Naive thymus-derived CD8-positive, alpha-beta T cell (primary cell): ENCODE data around the gene BIRC2. TPM values are rescaled to one million over a fixed set of nuclear protein-coding genes. Genes with fewer than 3 reads are reported as not detected.
"Not testable (repeated sequence)": the region's sequence is repeated elsewhere in the genome, so short reads cannot be mapped to it uniquely, and the experiment has no call there.

Experiments
- ATAC-seq, 2 donors: fragments of 150-1000 bp; cut with Tn5 transposase in 1 of 2; sonication (Bioruptor Pico), chemical (Tn5 transposase) in 1 of 2; 1 replicate in 1 of 2; 2 replicates in 1 of 2; pipeline ENCODE4 v1.10.0; 2021; ENCODE audit warnings: mild to moderate bottlenecking in 2 of 2, moderate library complexity in 2 of 2
- POLR2A ChIA-PET: fragments of 350-600 bp; sonication (Branson Sonifier 250); formaldehyde crosslinking; loops from one replicate; lab custom pipeline; 2021; ENCODE audit warnings: antibody characterized with exemption; lab: Charles Lee
- DNase-seq, 10 donors: peaks; one replicate each; pipeline versions ENCODE4 v3.0.0 to v3.0.0-alpha.2; 2020 to 2022
- H3K27ac Mint-ChIP-seq, 10 donors: one replicate each; pipeline ENCODE4 v1.8.0; 2020 to 2022; ENCODE audit warnings: mild to moderate bottlenecking in 10 of 10, mixed read lengths in 10 of 10, moderate library complexity in 4 of 10, inconsistent platforms in 1 of 10
- H3K27me3 Mint-ChIP-seq, 5 donors: one replicate each; pipeline ENCODE4 v1.8.0; 2021 to 2022; ENCODE audit warnings: mixed read lengths in 5 of 5
- H3K36me3 Mint-ChIP-seq, 3 donors: one replicate each; pipeline ENCODE4 v1.8.0; 2020 to 2022; ENCODE audit warnings: mixed read lengths in 3 of 3, mild to moderate bottlenecking in 2 of 3, inconsistent platforms in 1 of 3
- H3K4me1 Mint-ChIP-seq, 4 donors: one replicate each; pipeline ENCODE4 v1.8.0; 2021 to 2022; ENCODE audit warnings: mixed read lengths in 4 of 4
- H3K4me3 Mint-ChIP-seq, 10 donors: one replicate each; pipeline ENCODE4 v1.8.0; 2020 to 2022; ENCODE audit warnings: mild to moderate bottlenecking in 10 of 10, mixed read lengths in 10 of 10, moderate library complexity in 6 of 10, inconsistent platforms in 1 of 10
- H3K9me3 Mint-ChIP-seq, 9 donors: one replicate each; pipeline ENCODE4 v1.8.0; 2020 to 2022; ENCODE audit warnings: mixed read lengths in 9 of 9, mild to moderate bottlenecking in 3 of 9, inconsistent platforms in 1 of 9, moderate library complexity in 1 of 9
- polyA plus RNA-seq, 3 donors: library from polyadenylated mRNA; unstranded; fragments of 300-500 nt; fragmentation: Illumina TruSeq; gene quantifications; one replicate each; pipeline ENCODE4 v1.2.3, GENCODE V29; 2021
- total RNA-seq, 8 experiments: library from RNA in 2 of 8; stranded (reverse) in 2 of 8; gene quantifications; one replicate each; pipeline ENCODE4 v1.2.3 and lab custom pipeline; 2021 to 2026

BIRC2 gene
- total and polyA plus RNA-seq, 5 experiments from 2014 or later: 29.6 to 56.9 (median 41.9) TPM

DNA sequence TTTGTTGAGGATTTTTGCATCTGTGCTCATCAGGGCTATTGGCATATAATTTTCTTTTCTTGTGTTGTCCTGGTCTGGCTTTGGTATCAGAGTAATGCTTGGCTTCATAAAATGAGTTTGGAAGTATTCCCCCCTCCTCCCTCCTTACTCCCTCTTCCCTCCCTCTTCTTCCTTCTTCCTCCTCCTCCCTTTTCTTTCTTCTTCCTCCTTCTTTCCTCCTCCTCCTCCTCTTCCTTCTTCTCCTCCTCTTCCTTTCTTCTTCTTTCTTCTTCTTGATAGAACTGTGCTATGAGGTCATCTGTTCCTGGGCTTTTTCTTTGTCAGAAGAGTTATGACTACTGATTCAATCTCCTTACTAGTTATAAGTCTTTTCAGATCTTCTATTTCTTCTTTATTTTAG, 10.1 kb downstream of the BIRC2 start:
- POLR2A ChIA-PET: interaction anchor here (0.7 kb wide), 2 partner anchors 9 to 204 kb away, joined by 3 read pairs; no protein-coding TSS in a partner anchor
- Mint-ChIP-seq H3K27me3 (no peaks in the 10 kb centered on the region), H3K9me3 (peaks cover 0 to 29% (median 13%) of the 10 kb centered on the region in 9 donors), H3K4me3 (peak overlapping the region in 3 of 10 donors; percentile 2 to 46 (median 12)), H3K27ac (peak overlapping the region; percentile 14 to 91 (median 72)), H3K4me1 (peaks cover 28 to 63% (median 56%) of the 10 kb centered on the region in 4 donors), H3K36me3 (peaks cover 36 to 72% (median 58%) of the 10 kb centered on the region in 3 donors)
- DNase-seq (no peak), ATAC-seq (no peak)

DNA sequence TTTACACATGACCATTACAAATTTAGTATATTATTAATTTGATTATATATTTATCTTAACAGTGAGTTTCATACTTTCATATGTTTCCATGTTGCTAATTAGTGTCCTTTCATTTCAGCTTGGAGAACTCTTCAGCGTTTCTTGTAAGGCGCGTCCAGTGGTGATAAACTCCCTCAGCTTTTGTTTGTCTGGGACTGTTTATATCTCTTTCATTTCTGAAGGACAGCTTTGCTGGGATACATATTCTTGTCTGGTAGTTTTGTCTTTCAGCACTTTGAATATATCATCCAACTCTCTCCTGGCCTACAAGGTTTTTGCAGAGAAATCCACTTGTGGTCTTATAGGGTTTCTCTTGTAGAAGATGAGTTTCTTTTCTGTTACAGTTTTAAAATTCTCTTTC, 12.4 kb downstream of the BIRC2 start:
- DNase-seq (no peak), ATAC-seq (no peak)
- Mint-ChIP-seq H3K4me3 (peak overlapping the region in 2 of 10 donors; percentile 24 to 76), H3K4me1 (peaks cover 29 to 66% (median 55%) of the 10 kb centered on the region in 4 donors), H3K27ac (peak overlapping the region in 9 of 10 donors; percentile 47 to 98 (median 96)), H3K36me3 (peaks cover 32 to 70% (median 59%) of the 10 kb centered on the region in 3 donors), H3K27me3 (no peaks in the 10 kb centered on the region), H3K9me3 (peaks cover 0 to 29% (median 13%) of the 10 kb centered on the region in 9 donors)
- POLR2A ChIA-PET: interaction anchor here (1.2 to 3.6 kb wide), 3 partner anchors 11 to 92 kb away, joined by 3 to 42 read pairs (median 6); partner anchors contain the start of gene BIRC2

DNA sequence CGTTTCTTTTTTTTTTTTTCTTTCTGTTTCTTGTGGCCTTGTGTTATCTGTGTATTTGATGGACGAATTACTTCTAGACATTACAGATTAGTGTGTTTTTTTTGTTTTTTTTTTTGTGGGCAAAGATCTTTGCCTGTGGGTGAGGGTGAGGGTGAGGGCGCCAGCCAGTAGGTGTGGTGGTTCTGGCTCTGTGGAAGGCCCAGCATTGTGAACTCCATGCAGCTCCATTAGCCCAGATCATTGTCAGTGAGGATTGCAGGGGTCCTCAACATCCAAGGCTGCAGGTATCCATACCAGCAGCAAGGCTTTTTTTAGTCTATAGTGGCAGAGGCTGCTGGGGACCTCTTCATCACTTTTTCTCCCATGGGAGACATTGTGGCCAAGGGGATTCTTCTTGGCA, 13.7 kb downstream of the BIRC2 start:
- H3K4me1 Mint-ChIP-seq: peaks cover 32 to 69% (median 63%) of the 10 kb centered on the region in 4 donors
- H3K4me3 Mint-ChIP-seq: peak overlapping the region; percentile 72 to 87 (median 77)
- peaks cover 26 to 71% (median 47%) of the 10 kb centered on the region in 3 donors for H3K36me3 Mint-ChIP-seq
- H3K27me3 Mint-ChIP-seq: no peaks in the 10 kb centered on the region
- ATAC-seq: peak in 1 of 2 donors; percentile 36
- peaks cover 0 to 29% (median 13%) of the 10 kb centered on the region in 9 donors for H3K9me3 Mint-ChIP-seq
- H3K27ac Mint-ChIP-seq: peak overlapping the region; percentile 94 to 99 (median 96)
- POLR2A ChIA-PET: interaction anchor here (0.7 to 3.6 kb wide), 5 partner anchors 9 to 48 kb away, joined by 4 to 42 read pairs (median 4); partner anchors contain the start of gene BIRC2
- DNase-seq: peak in 4 of 10 donors; percentile 17 to 46 (median 24)

DNA sequence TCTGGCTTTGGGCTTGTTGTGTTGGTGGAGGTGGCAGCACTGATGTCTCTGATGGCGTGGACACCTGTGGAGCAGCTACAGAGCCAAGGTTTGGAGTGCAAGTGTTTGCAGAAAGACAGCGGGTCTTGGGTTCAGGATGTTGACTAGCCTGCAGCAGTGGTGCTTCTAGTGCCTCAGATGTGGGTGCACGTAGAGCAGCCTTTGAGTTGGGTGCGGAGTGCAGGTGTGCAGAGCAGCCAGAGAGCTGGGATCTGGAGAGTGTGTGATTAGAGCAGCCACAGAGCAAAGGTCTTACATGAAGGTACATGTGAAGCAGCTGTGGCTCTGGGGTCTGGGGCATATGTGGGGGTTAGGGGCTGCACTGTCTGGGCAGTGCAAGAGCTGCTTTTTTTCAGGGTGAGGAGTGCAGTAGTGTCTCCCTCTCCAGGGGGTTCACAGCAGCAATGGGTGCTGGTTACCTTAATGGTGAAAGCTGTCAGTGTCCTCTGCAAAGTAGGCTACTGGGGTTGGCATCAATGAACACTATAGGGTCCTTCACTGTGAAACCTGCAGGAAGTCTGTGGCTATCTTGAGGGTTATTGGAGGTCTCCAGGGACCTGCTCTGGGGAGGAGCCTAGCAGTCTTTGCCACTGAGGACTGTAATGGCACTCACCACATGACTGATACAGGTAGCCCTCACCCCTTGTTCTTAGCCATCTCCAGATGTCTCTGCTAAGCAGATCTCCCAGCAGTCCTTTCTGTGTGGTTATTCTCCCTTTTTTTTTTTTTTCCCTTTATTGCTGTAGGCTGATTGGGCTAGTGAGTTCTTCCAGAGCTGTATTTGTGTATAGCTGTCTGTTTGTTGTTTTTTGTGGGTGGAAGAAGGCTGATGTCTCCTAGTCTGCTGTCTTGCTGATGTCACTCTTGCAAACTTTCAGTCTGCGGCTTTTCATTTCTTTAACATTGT, 14.3 kb downstream of the BIRC2 start:
- peak; percentile 17 to 81 (median 68) for DNase-seq
- Mint-ChIP-seq H3K27me3 (no peaks in the 10 kb centered on the region), H3K36me3 (peaks cover 23 to 70% (median 45%) of the 10 kb centered on the region in 3 donors), H3K27ac (peak overlapping the region; percentile 94 to 99 (median 96)), H3K9me3 (peaks cover 0 to 25% (median 13%) of the 10 kb centered on the region in 9 donors), H3K4me3 (peak overlapping the region; percentile 72 to 87 (median 77)), H3K4me1 (peaks cover 32 to 71% (median 63%) of the 10 kb centered on the region in 4 donors)
- POLR2A ChIA-PET: interaction anchor here (0.6 to 3.6 kb wide), 7 partner anchors 10 to 122 kb away, joined by 3 to 42 read pairs (median 4); partner anchors contain the start of gene BIRC2
- peak; percentile 80 to 82 for ATAC-seq

DNA sequence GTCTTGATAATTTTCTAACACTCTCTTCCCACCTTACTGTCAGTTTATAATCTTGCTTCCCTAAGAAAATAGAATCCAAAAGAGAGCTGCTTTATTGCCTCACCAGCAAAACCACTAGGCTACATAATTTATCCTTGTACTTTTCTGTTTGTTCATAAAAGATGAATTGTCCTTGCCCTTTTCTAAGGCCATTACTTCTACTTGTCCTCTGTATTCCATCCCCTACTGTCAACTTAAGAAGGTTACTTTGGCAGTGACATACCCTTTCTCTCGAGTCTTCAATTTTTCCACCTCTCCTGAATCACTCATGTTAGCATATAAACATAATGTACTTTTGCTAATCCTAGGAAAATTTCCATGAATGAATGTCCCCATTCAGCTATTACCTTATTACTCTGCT, 18.0 kb downstream of the BIRC2 start:
- Mint-ChIP-seq H3K27me3 (no peaks in the 10 kb centered on the region), H3K36me3 (peaks cover 17 to 67% (median 37%) of the 10 kb centered on the region in 3 donors), H3K4me1 (peaks cover 24 to 60% (median 49%) of the 10 kb centered on the region in 4 donors), H3K4me3 (no peak overlapping the region), H3K9me3 (peaks cover 0 to 12% (median 4%) of the 10 kb centered on the region in 9 donors), H3K27ac (peak overlapping the region in 9 of 10 donors; percentile 16 to 91 (median 72))
- ATAC-seq (no peak), DNase-seq (no peak)
- POLR2A ChIA-PET: no interaction called here

DNA sequence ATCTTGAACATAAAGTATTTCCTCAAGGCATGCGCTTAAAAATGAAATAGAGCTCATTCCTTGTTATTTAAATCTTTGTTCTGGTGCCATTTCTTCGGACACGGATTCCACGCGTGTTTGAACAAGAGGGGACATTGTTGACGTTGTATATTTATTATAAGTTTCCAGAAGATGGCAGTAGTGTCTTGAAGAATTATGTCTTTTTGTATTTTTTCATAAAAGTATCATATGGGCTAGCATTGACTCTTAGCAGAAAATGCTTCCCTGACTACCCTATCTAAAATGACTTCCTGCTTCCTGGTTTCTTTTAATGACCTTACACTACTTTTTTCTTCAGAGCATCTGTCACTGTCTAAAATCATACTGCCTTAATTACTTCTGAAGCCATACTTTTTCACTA, 20.4 kb downstream of the BIRC2 start:
- Mint-ChIP-seq H3K27me3 (no peaks in the 10 kb centered on the region), H3K27ac (peak overlapping the region; percentile 20 to 93 (median 81)), H3K9me3 (peaks cover 0 to 2% (median 0%) of the 10 kb centered on the region in 9 donors), H3K36me3 (peaks cover 10 to 61% (median 29%) of the 10 kb centered on the region in 3 donors), H3K4me1 (peaks cover 14 to 44% (median 35%) of the 10 kb centered on the region in 4 donors), H3K4me3 (peak overlapping the region in 3 of 10 donors; percentile 0 to 31 (median 28))
- ATAC-seq (peak; percentile 84 to 85), DNase-seq (peak in 4 of 10 donors; percentile 20 to 64 (median 50))
- POLR2A ChIA-PET: interaction anchor here (0.7 to 1.3 kb wide), 3 partner anchors 9 to 128 kb away, joined by 3 read pairs; no protein-coding TSS in a partner anchor

DNA sequence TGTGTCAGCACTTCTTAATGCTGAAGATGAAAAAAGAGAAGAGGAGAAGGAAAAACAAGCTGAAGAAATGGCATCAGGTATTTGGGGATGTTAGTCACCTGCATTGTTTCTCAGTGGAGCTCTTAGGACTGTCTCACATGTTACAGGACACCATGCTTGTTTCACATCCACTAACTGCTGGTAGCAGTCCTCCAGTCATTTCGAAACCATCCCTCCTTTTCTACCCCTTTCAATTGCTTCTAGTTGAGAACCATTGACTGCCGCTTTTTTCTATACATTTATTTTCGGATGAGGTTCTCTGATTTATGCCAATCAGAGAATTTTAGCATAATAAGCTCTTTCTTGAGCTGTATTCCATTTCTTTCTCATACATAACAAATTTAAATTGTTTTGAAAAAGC, 21.5 kb downstream of the BIRC2 start:
- peaks cover 10 to 52% (median 26%) of the 10 kb centered on the region in 3 donors for H3K36me3 Mint-ChIP-seq
- H3K27me3 Mint-ChIP-seq: no peaks in the 10 kb centered on the region
- peaks cover 0 to 2% (median 0%) of the 10 kb centered on the region in 9 donors for H3K9me3 Mint-ChIP-seq
- no peak for ATAC-seq
- DNase-seq: no peak
- POLR2A ChIA-PET: interaction anchor here (1.0 kb wide), 1 partner anchor 22 kb away, joined by 3 read pairs; no protein-coding TSS in a partner anchor
- H3K27ac Mint-ChIP-seq: peak overlapping the region in 5 of 10 donors; percentile 20 to 56 (median 49)
- no peak overlapping the region for H3K4me3 Mint-ChIP-seq
- H3K4me1 Mint-ChIP-seq: peaks cover 14 to 40% (median 33%) of the 10 kb centered on the region in 4 donors

DNA sequence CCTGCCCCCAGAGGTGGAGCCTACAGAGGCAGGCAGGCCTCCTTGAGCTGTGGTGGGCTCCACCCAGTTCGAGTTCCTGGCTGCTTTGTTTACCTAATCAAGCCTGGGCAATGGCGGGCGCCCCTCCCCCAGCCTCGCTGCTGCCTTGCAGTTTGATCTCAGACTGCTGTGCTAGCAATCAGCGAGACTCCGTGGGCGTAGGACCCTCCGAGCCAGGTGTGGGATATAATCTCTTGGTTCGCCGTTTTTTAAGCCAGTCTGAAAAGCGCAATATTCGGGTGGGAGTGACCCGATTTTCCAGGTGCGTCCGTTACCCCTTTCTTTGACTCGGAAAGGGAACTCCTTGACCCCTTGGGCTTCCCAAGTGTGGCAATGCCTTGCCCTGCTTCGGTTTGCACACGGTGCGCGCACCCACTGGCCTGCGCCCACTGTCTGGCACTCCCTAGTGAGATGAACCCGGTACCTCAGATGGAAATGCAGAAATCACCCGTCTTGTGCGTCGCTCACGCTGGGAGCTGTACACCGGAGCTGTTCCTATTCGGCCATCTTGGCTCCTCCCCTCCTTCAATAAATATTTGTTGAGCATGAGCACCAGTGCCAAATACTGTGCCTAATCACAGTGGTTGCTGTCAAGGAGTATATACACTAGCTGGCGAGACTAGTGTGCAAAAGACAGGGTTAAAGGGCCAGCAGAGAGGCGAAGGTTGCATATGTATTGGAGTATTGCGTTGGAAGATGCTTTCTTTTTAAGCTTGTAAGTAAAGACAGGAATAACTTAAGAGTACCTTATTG, 27.8 kb downstream of the BIRC2 start:
- H3K4me1 Mint-ChIP-seq: peaks cover 11 to 32% (median 28%) of the 10 kb centered on the region in 4 donors
- peaks cover 0 to 47% (median 30%) of the 10 kb centered on the region in 3 donors for H3K36me3 Mint-ChIP-seq
- H3K27me3 Mint-ChIP-seq, H3K9me3 Mint-ChIP-seq: not testable (repeated sequence)
- peak overlapping the region in 9 of 10 donors; percentile 35 to 85 (median 69) for H3K27ac Mint-ChIP-seq
- H3K4me3 Mint-ChIP-seq: peak overlapping the region in 9 of 10 donors; percentile 33 to 73 (median 57)
- DNase-seq (peak in 4 of 10 donors; percentile 36 to 48 (median 46)), ATAC-seq (peak in 1 of 2 donors; percentile 30)
- POLR2A ChIA-PET: interaction anchor here (1.1 to 1.4 kb wide), 3 partner anchors 13 to 77 kb away, joined by 4 to 5 read pairs (median 4); no protein-coding TSS in a partner anchor

DNA sequence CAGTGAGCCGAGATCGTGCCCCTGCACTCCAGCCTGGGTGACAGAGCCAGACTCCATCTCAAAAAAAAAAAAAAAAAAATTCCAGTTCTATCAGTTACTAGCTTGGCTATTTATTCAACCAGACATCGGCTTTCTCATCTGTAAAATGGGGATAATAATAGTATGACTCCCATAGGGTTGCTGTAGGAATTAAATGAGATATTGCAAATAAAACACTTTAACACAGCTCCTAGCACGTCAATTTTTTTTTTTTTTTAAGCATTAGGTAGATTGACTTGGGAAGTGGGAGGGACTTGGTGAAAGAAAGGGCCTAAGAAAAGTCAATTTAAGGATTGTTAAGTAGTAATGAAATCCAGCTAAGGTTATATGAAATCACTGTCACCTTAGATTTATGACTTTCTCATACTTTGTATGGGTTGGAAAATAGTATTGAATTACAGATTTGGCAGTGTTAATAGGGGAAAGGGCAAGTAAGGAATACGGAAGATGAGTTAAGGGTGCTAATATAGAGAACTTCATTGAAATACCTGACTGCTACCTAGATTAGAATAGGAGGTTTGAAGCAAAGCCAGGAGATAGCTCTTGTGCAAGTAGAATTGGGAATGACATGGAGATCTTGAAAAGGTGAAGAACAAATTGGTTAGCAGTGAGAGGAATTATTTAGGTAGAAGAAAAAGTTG, 28.8 kb downstream of the BIRC2 start:
- H3K4me1 Mint-ChIP-seq: peaks cover 11 to 32% (median 28%) of the 10 kb centered on the region in 4 donors
- H3K27ac Mint-ChIP-seq: peak overlapping the region in 5 of 10 donors; percentile 6 to 84 (median 53)
- ATAC-seq: no peak
- no peaks in the 10 kb centered on the region for H3K27me3 Mint-ChIP-seq
- no peak for DNase-seq
- peaks cover 0 to 2% (median 0%) of the 10 kb centered on the region in 9 donors for H3K9me3 Mint-ChIP-seq
- POLR2A ChIA-PET: interaction anchor here (0.9 to 1.4 kb wide), 4 partner anchors 14 to 76 kb away, joined by 4 to 6 read pairs (median 4); no protein-coding TSS in a partner anchor
- H3K36me3 Mint-ChIP-seq: peaks cover 0 to 57% (median 35%) of the 10 kb centered on the region in 3 donors
- peak overlapping the region in 3 of 10 donors; percentile 2 to 28 (median 4) for H3K4me3 Mint-ChIP-seq

DNA sequence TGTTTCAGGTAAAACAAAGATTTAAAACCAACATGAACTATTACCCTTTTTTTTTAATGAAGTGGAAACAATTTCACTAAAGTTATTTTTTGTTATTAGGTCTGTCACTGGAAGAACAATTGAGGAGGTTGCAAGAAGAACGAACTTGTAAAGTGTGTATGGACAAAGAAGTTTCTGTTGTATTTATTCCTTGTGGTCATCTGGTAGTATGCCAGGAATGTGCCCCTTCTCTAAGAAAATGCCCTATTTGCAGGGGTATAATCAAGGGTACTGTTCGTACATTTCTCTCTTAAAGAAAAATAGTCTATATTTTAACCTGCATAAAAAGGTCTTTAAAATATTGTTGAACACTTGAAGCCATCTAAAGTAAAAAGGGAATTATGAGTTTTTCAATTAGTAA, 30.9 kb downstream of the BIRC2 start:
- DNase-seq (no peak), ATAC-seq (no peak)
- peaks cover 8 to 30% (median 24%) of the 10 kb centered on the region in 4 donors for H3K4me1 Mint-ChIP-seq
- H3K27ac Mint-ChIP-seq: peak overlapping the region in 1 of 10 donors; percentile 15
- no peak overlapping the region for H3K4me3 Mint-ChIP-seq
- H3K9me3 Mint-ChIP-seq: no peaks in the 10 kb centered on the region
- H3K36me3 Mint-ChIP-seq: peaks cover 0 to 67% (median 36%) of the 10 kb centered on the region in 3 donors
- POLR2A ChIA-PET: no interaction called here
- H3K27me3 Mint-ChIP-seq: no peaks in the 10 kb centered on the region

DNA sequence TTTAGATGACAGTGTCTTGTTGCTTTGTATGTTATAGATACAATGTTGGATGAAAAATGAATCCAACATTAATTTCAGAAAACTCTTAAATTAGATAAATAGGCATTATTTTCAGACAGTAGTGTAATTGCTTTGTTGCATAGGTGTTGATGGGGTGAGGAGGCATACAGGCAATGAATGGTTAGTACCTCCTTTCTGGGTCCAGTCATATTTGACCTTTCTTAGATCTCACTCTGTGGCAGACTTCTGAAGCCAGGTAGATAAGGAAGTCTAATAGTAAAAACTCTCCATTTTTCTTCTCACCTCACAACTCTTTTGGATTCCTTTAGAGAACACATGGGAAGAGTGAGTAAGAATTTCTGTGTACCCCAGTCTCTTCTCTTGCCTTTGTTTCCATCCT, 31.8 kb downstream of the BIRC2 start:
- peak overlapping the region in 3 of 10 donors; percentile 2 to 37 (median 9) for H3K27ac Mint-ChIP-seq
- no peaks in the 10 kb centered on the region for H3K27me3 Mint-ChIP-seq
- ATAC-seq: no peak
- peaks cover 0 to 75% (median 36%) of the 10 kb centered on the region in 3 donors for H3K36me3 Mint-ChIP-seq
- no peak for DNase-seq
- POLR2A ChIA-PET: interaction anchor here (1.2 kb wide), 1 partner anchor 73 kb away, joined by 3 read pairs; no protein-coding TSS in a partner anchor
- H3K4me1 Mint-ChIP-seq: peaks cover 8 to 31% (median 23%) of the 10 kb centered on the region in 4 donors
- H3K4me3 Mint-ChIP-seq: no peak overlapping the region
- no peaks in the 10 kb centered on the region for H3K9me3 Mint-ChIP-seq
